Astrocyte of the spinal cord (primary cell): ENCODE results near the gene ENTPD8.
"Not testable (repeated sequence)": the region's sequence is repeated elsewhere in the genome, so short reads cannot be mapped to it uniquely, and the experiment has no call there.

Experiments used
- DNase-seq: peaks from one replicate; pipeline ENCODE4 v3.0.0; 2011; ENCODE audit warnings: low read depth, low spot score
- H3K4me3 ChIP-seq: 2 replicates; pipeline ENCODE4 v1.5.1; 2011; ENCODE audit warnings: low read depth, mild to moderate bottlenecking, low read length, moderate library complexity
- CTCF ChIP-seq: IDR thresholded peaks from 2 replicates; pipeline ENCODE4 v1.5.1; 2012; ENCODE audit warnings: low read depth, mild to moderate bottlenecking, low read length, inconsistent platforms
- in situ Hi-C: cut with HindIII; loops from 2 replicates; pipeline ENCODE4 v1.10.0; 2017; ENCODE audit warnings: low sequenced_read_pairs

ENTPD8 gene

DNA sequence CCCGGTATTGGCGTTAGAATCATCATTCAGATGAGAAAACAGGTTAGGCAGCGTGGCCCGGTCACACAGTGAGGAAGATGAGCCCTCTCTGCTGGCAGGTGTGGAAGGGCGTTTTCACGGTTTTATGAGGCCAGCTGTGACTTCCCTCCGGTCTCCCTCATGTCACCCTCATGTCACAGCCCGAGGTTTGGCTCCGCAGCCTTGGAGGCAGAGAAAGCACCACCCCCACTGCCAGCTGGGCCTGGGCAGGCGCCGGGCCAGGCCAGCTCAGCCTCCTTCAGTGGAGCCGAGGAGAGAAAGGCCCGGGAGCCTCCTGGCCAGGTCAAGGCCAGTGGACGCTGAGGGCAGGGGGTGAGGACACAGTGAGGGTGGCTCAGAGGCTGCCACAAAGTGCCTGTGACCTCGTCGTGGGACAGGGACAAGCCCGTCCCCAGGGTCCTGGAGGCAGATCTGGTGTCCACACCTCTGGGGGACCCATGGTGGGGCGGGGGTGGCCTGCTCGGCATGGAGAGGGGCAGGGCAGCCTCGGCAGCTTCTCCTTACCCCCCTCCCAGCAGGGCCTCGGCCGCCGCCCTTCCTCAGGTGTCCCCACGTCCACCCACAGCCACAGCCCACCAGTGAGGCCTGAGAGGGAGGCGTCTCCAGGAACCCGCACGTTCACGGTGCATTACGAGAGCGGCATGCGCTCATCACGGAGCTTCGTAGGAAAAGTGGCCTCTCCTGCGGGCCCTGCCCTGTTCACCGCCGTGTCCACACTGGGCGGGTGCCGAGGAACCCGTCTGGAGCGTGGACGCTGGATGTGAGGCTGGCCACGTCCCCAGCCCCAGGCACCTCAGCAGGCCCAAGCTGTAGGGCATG, 50.4 kb downstream of the ENTPD8 start:
- in situ Hi-C loops: no loop called here
- no peak for DNase-seq
- no peak overlapping the region for H3K4me3 ChIP-seq
- TF ChIP-seq CTCF: no peak

DNA sequence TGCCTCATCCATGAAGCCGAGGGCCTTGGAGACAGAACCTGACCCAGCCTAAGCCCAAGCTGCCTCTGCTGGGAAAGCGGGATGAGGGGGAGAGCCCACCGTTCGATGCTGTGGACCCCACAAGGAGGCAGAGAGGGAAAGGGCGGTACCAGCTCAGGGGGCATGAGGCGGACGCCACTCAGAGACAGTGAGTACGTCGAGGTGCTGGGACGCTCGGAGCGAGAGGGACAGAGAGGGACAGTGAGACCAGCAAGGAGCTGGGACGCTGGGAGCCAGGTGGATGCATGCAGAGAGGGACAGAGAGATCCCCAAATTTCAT, 51.8 kb downstream of the ENTPD8 start:
- H3K4me3 ChIP-seq: no peak overlapping the region
- in situ Hi-C loops: no loop called here
- no peak for DNase-seq
- no peak for TF ChIP-seq CTCF

DNA sequence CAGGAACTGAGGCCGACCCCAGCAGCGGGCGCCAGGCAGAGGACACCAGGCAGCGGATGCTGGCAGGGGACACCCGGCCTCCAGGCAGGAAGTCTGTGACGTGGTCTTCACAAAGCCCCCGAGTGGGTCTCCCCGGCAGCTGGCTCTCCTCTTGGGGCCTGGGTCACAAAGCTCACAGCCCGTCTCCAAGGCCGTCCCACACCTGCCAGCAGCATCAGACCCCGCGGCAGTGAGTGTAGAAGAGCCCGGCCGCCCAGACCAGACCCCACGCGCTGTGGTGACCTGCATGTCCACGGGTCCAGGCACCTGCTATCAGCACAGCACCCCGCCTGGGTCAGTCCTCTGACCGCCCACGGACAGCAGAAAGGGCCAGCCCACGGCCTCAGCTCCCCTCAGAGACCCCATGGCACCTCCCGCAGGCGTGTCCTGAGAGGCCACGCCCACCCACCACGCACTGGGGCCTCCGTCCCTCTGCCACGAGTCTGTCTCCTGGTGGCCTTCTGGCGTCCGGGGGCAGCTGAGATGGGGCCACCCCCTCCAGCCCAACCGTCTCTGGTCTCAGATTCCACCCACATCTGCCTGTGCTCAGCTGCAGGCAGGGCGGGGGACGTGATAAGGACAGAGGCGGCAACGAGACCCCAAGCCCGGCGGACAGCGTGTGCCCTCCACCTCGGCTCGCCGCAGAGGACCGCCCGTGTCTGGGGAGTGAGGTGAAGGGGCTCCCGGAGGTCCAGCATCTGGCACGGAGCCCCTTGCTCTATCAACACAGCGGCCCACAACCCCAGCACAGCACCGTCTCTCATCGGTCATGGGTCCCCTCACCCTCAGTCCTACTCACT, 52.3 kb downstream of the ENTPD8 start:
- in situ Hi-C loops: no loop called here
- DNase-seq: no peak
- H3K4me3 ChIP-seq: no peak overlapping the region
- no peak for TF ChIP-seq CTCF

DNA sequence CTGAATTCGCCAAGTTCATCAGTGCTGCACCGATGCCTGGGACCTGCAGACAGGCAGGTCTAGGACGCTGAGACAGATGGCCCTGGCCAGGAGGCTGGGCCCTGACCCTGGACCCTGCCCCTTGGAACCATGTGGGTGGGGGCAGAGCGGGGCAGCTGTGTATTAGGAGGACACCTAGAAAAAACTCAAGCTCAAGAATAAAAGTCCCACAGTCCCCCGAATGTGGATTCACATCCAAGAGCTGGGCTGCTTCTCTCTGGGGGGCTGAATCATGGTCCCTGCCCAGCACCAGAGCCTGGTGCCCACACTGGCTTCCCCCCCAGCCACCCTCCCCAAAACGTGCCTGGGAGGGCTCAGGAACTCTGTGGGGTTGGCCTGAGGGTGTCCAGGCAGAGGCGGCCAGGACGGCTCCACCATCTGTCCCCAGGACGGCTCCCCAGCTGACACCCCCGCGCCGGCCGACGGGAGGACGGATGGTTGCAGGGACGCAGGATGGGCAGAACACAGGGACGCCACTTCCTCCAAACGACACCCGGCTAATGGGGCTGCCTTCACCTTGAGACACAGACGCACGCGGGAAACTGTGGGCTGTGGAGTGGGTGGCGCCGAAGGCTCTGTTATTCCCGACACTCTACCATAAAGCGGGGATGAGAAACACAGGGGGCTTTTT, 53.1 kb downstream of the ENTPD8 start:
- no peak for TF ChIP-seq CTCF
- in situ Hi-C loops: no loop called here
- no peak for DNase-seq
- no peak overlapping the region for H3K4me3 ChIP-seq

DNA sequence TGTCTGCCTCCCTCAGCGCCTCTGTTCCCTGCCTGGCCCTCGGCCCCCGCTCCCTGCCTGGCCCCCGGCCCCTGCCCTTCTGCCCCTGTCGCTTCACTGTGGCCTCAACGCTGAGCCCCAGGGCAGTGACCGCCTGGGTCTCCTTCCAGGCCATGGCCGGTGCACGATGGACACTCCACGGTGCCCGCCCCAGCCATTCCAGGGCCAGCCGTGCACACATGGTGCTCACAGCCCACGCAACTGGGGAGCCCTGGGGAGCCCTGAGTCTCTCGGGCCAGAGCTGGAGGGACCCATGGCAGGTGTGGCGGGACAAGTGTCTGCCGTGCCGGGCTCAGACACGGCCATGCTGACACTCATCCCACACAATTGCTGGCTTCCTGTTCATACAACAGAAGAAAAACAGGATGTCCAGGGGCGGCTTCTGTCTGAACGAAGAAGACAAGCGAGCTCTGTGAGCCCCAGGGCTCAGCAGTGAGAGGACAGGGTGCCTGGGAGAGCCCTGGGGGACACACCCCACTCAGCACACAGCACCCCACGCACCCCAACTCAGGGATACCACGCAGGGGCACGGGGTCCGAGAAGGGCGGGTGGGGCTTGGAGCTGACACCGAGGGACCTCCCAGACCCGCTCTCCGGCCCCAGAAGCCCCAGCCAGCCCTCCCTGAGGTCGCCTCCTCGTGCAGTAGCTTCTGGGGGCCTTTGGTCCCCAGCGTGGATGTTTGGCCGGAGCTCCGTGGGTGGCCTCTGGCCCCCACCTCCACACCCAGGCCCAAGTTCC, 53.9 kb downstream of the ENTPD8 start:
- DNase-seq: no peak
- no peak overlapping the region for H3K4me3 ChIP-seq
- in situ Hi-C loops: no loop called here
- no peak for TF ChIP-seq CTCF

DNA sequence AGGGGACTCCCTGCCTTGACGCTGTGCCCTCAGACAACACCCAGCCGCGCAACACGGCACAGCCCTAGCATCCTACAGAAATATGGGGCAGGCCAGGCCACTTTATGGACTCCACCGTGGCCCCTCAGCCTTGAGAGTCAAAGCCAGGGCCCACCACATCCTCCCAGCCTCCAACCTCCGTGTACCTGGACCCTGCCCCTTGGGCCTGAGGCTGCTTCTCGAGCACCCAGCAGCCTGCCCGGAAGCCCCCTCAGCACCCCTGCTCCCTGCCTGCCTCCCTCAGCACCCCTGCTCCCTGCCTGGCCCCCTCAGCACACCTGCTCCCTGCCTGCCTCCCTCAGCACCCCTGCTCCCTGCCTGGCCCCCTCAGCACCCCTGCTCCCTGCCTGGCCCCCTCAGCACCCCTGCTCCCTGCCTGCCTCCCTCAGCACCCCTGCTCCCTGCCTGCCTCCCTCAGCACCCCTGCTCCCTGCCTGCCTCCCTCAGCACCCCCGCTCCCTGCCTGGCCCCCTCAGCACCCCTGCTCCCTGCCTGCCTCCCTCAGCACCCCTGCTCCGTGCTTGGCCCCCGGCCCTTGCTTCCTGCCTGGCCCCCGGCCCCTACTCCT, 54.5 kb downstream of the ENTPD8 start:
- in situ Hi-C loops, DNase-seq, H3K4me3 ChIP-seq: not testable (repeated sequence)
